HepG2 (cell line): ENCODE data around the gene GSC2. TPM values are rescaled to one million over a fixed set of nuclear protein-coding genes. Genes with fewer than 3 reads are reported as not detected.
A peak's percentile ranks its signal among the peaks of the same experiment; 100 is the strongest.

Experiments used
- AFF4 ChIP-seq: sonication (generic); formaldehyde crosslinking; IDR thresholded peaks from 2 replicates; pipeline ENCODE4 v1.4.0; 2020; ENCODE audit warnings: missing genetic modification reagents
- AGO1 ChIP-seq: fragments of 200-400 bp; formaldehyde crosslinking; IDR thresholded peaks from 2 replicates; pipeline ENCODE4 v1.6.1; 2017; ENCODE audit warnings: mild to moderate bottlenecking, low read depth, low read length, moderate library complexity; ENCODE audit not compliant: poor library complexity, severe bottlenecking
- ATM ChIP-seq: fragments of 450-650 bp; IDR thresholded peaks from 2 replicates; pipeline ENCODE4 v1.7.1; 2017; ENCODE audit warnings: mild to moderate bottlenecking, borderline replicate concordance
- CENPX ChIP-seq: sonication (generic); formaldehyde crosslinking; IDR thresholded peaks from 2 replicates; pipeline ENCODE4 v1.9.0; 2021; ENCODE audit warnings: mild to moderate bottlenecking, missing genetic modification reagents, moderate library complexity
- ESRRA ChIP-seq: sonication (generic); formaldehyde crosslinking; IDR thresholded peaks from 2 replicates; pipeline ENCODE4 v1.5.1; 2020; ENCODE audit warnings: mild to moderate bottlenecking, low read depth, missing genetic modification reagents
- HOXD1 ChIP-seq: sonication (generic); formaldehyde crosslinking; IDR thresholded peaks from 2 replicates; pipeline ENCODE4 v1.5.0; 2020; ENCODE audit warnings: missing genetic modification reagents
- MIER3 ChIP-seq: IDR thresholded peaks from 2 replicates; pipeline ENCODE4 v1.6.1; 2016; ENCODE audit warnings: missing compliant biosample characterization, borderline replicate concordance
- RBM39 ChIP-seq: fragments of 200-400 bp; formaldehyde crosslinking; IDR thresholded peaks from one replicate; pipeline ENCODE4 v1.6.1; 2018; ENCODE audit warnings: antibody characterized with exemption, mild to moderate bottlenecking, low read depth, low read length; ENCODE audit not compliant: poor library complexity, severe bottlenecking
- SCMH1 ChIP-seq: sonication (generic); formaldehyde crosslinking; IDR thresholded peaks from 2 replicates; pipeline ENCODE4 v1.9.0; 2021; ENCODE audit warnings: missing genetic modification reagents, mild to moderate bottlenecking, borderline replicate concordance
- TAF15 ChIP-seq: fragments of 200-400 bp; formaldehyde crosslinking; IDR thresholded peaks from one replicate; pipeline ENCODE4 v1.6.1; 2018; ENCODE audit warnings: mild to moderate bottlenecking, low read depth, low read length; ENCODE audit not compliant: poor library complexity, severe bottlenecking
- ZBED4 ChIP-seq: sonication (generic); formaldehyde crosslinking; IDR thresholded peaks from 2 replicates; pipeline ENCODE4 v1.4.0; 2020; ENCODE audit warnings: missing genetic modification reagents, borderline replicate concordance
- ZNF296 ChIP-seq: sonication (generic); formaldehyde crosslinking; conservative IDR thresholded peaks from 2 replicates; pipeline ENCODE4 v1.5.0; 2020; ENCODE audit warnings: mild to moderate bottlenecking, missing genetic modification reagents
- ZNF354B ChIP-seq: sonication (generic); formaldehyde crosslinking; IDR thresholded peaks from 2 replicates; pipeline ENCODE4 v1.8.0; 2022; ENCODE audit warnings: mild to moderate bottlenecking, missing genetic modification reagents
- ZNF414 ChIP-seq: sonication (generic); formaldehyde crosslinking; IDR thresholded peaks from 2 replicates; pipeline ENCODE4 v1.5.0; 2020; ENCODE audit warnings: missing genetic modification reagents
- ZNF557 ChIP-seq: sonication (generic); formaldehyde crosslinking; IDR thresholded peaks from 2 replicates; pipeline ENCODE4 v1.4.0; 2020; ENCODE audit warnings: missing genetic modification reagents
- polyA plus RNA-seq, 8 experiments: library from polyadenylated mRNA; depleted of rRNA in 3 of 8; stranded (reverse) in 7 of 8; unstranded in 1 of 8; fragments of >200 nt; fragmentation: Illumina TruSeq in 4 of 8; extraction: Trizol in 4 of 8; gene quantifications; 2 replicates each; pipeline versions ENCODE4 v1.2.1 to v1.2.3, GENCODE V29; 2011 to 2016; ENCODE audit warnings: low read depth in 4 of 8, missing spikeins in 1 of 8, mixed read lengths in 1 of 8; ENCODE audit not compliant: insufficient read depth in 1 of 8
- total RNA-seq, 5 experiments: library from RNA; depleted of rRNA; stranded (reverse); fragments of >200 nt; fragmentation: Illumina TruSeq; extraction: Trizol; gene quantifications; 2 replicates each; pipeline ENCODE4 v1.2.3, GENCODE V29; 2016; ENCODE audit warnings: low read depth in 1 of 5
- TF ChIP-seq, protein P1 (sequence below): sonication (generic); formaldehyde crosslinking; IDR thresholded peaks from 2 replicates; pipeline ENCODE4 v1.8.0; 2022; ENCODE audit warnings: mild to moderate bottlenecking, missing genetic modification reagents, moderate library complexity
- TF ChIP-seq, protein P2 (sequence below): sonication (generic); formaldehyde crosslinking; IDR thresholded peaks from 2 replicates; pipeline ENCODE4 v1.9.0; 2021; ENCODE audit warnings: missing genetic modification reagents, borderline replicate concordance

The GSC2 gene
- total and polyA plus RNA-seq, 2 of the 13 experiments (the other 11 are each of a cell fraction or from before 2014, with no cell fraction given): not detected

DNA sequence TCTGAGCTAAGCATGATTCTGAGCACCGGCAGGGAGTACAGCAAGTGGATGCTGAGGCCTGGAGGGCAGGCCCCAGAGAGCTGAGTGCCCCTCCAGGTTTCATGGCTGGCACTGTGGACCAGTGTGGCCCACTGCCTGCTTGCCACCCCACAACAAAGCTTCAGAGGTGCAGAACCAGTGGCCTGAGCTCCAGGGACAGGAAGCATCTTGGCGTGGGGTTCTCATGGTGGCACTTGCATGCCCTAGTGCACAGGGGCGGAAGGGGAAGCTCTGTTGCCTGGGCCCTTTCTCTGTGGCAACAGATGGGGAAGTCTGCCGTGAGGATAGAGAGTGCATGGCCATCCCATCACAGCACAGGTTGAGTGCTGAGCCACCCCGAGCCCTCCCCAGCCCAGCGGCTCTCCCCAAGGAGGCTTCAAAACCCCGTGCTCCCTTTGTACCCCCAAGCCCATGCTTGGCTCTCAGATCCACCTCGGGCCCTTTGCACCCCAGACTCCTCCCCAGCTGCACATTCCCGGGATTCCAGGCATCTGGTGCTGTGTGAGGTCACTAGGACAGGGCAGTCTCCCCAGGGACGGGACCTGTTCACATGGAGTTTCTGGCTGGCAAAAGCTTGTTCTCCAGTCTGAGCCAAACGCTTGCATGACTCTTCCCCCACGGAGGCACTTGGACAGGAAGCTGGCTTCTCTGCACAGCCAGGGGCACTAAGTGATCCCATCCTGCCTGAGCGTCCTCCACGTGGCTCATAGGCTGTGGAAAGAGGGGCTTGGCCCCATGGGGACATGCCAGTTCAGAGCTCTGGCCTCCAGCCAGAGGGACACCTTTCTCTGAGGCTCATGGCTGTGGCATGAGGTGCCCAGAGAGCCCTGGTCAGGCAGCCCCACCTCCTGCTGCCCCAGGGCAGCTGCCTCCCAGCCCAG, 24.3 kb upstream of the GSC2 start (continued):
- TF ChIP-seq, protein P1, sequence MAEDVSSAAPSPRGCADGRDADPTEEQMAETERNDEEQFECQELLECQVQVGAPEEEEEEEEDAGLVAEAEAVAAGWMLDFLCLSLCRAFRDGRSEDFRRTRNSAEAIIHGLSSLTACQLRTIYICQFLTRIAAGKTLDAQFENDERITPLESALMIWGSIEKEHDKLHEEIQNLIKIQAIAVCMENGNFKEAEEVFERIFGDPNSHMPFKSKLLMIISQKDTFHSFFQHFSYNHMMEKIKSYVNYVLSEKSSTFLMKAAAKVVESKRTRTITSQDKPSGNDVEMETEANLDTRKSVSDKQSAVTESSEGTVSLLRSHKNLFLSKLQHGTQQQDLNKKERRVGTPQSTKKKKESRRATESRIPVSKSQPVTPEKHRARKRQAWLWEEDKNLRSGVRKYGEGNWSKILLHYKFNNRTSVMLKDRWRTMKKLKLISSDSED (CRISPR knock-in tag): no peak
- TF ChIP-seq TAF15 (no peak), ZNF414 (CRISPR knock-in tag) (no peak), AGO1 (peak; percentile 76), SCMH1 (CRISPR knock-in tag) (no peak), ZNF296 (CRISPR knock-in tag) (no peak), ESRRA (CRISPR knock-in tag) (no peak), CENPX (CRISPR knock-in tag) (no peak), ZNF557 (no peak), RBM39 (peak; percentile 11), ZBED4 (CRISPR knock-in tag) (no peak), AFF4 (CRISPR knock-in tag) (no peak), ATM (no peak), ZNF354B (CRISPR knock-in tag) (no peak), MIER3 (CRISPR knock-in tag) (no peak), HOXD1 (CRISPR knock-in tag) (no peak)
- TF ChIP-seq, protein P2, sequence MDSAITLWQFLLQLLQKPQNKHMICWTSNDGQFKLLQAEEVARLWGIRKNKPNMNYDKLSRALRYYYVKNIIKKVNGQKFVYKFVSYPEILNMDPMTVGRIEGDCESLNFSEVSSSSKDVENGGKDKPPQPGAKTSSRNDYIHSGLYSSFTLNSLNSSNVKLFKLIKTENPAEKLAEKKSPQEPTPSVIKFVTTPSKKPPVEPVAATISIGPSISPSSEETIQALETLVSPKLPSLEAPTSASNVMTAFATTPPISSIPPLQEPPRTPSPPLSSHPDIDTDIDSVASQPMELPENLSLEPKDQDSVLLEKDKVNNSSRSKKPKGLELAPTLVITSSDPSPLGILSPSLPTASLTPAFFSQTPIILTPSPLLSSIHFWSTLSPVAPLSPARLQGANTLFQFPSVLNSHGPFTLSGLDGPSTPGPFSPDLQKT: no peak
